ENCODE results near the gene USP9X. TPM values are rescaled to one million over a fixed set of nuclear protein-coding genes. Genes with fewer than 3 reads are reported as not detected.

The USP9X gene
- total and polyA plus RNA-seq, 2 of the 8 experiments (the other 6 are each of a cell fraction or from before 2014, with no cell fraction given) = 79.2 to 300 TPM

- Histone ChIP-seq H3K27me3 (replicated peaks in 1 of 4; ENCODE audit: control insufficient read depth in 3 of 4, extremely low read depth in 1 of 4, insufficient read depth in 3 of 4, low read length in 3 of 4) (no peaks in the 10 kb centered on the region), H3K79me2 (ENCODE audit: control insufficient read depth in 1 of 2, insufficient read depth in 2 of 2, low read length in 2 of 2) (peaks cover 0 to 10% of the 10 kb centered on the region in 2 experiments; a peak in 2 of 4 replicates), H4K5ac (ENCODE audit: insufficient read length, low read depth, low read length) (no peak overlapping the region), H2BK120ac (replicated peaks; ENCODE audit: low read depth, low read length) (no peak overlapping the region), H4K20me1 (replicated peaks in 1 of 2; ENCODE audit: control insufficient read depth in 1 of 2, insufficient read depth in 2 of 2, low read length in 2 of 2) (no peaks in the 10 kb centered on the region), H2AFZ (ENCODE audit: low read length) (no peak overlapping the region), H3K79me1 (ENCODE audit: low read depth, low read length) (no peaks in the 10 kb centered on the region), H3K56ac (replicated peaks; ENCODE audit: insufficient read length, low read depth, low read length) (no peak overlapping the region), H3K4me2 (ENCODE audit: insufficient read depth in 1 of 2, low read depth in 2 of 2, low read length in 2 of 2) (no peak overlapping the region), H3K9me3 (ENCODE audit: insufficient read depth in 2 of 2, low read depth in 1 of 2, low read length in 1 of 2) (no peaks in the 10 kb centered on the region), H3K14ac (ENCODE audit: insufficient read length) (no peak overlapping the region), H2BK5ac (ENCODE audit: low read depth, low read length) (no peak overlapping the region), H4K8ac (ENCODE audit: extremely low read depth, insufficient read depth, low read length) (no peak overlapping the region), H3K9ac (replicated peaks in 1 of 4; ENCODE audit: extremely low read depth in 1 of 4, low read depth in 3 of 4, low read length in 3 of 4) (no peak overlapping the region), H3K4me1 (replicated peaks in 1 of 4; ENCODE audit: control insufficient read depth in 3 of 4, insufficient read depth in 4 of 4, low read length in 3 of 4) (no peaks in the 10 kb centered on the region), H2BK12ac (ENCODE audit: low read depth, low read length) (no peak overlapping the region), H4K91ac (replicated peaks; ENCODE audit: insufficient read length, low read length) (no peak overlapping the region), H3K27ac (ENCODE audit: low read depth, low read length) (no peak overlapping the region), H3K23ac (ENCODE audit: insufficient read length) (no peak overlapping the region), H3K4ac (replicated peaks; ENCODE audit: insufficient read length, low read depth, low read length) (no peak overlapping the region), H2BK20ac (ENCODE audit: low read length) (no peak overlapping the region), H3K36me3 (ENCODE audit: control insufficient read depth in 2 of 4, insufficient read depth in 4 of 4, low read length in 3 of 4) (peaks cover 7 to 98% (median 33%) of the 10 kb centered on the region in 4 experiments), H3K23me2 (ENCODE audit: low read depth, low read length) (no peaks in the 10 kb centered on the region), H3K4me3 (ENCODE audit: extremely low read depth in 1 of 4, insufficient read depth in 2 of 4, low read depth in 3 of 4, low read length in 4 of 4) (no peak overlapping the region), H2BK15ac (ENCODE audit: low read length) (no peak overlapping the region), H3K18ac (ENCODE audit: extremely low read depth, low read length) (no peak overlapping the region), H2AK5ac (ENCODE audit: low read depth, low read length) (no peak overlapping the region)
- 90% methylated on average over 1 of the region's 1 CpG; no CpG with 5 or more reads in 1 of the 2 experiments for WGBS, 2 experiments (ENCODE audit: extremely low coverage in 1 of 2, insufficient coverage in 1 of 2, insufficient read length in 1 of 2, insufficient replicate concordance in 2 of 2, low coverage in 1 of 2, low lambda C conversion rate in 2 of 2, missing lambda C conversion rate in 1 of 2)
- FAIRE-seq (no peak), DNase-seq (ENCODE audit: low read depth in 1 of 2, low spot score in 2 of 2) (no peak)
- ChIA-PET CTCF (ENCODE audit: partially characterized antibody) (no interaction called here), POLR2A (ENCODE audit: partially characterized antibody) (no interaction called here)
- TF ChIP-seq ASH2L (IDR thresholded peaks at IDR 0.05; ENCODE audit: low read length) (no peak), KDM1A (IDR thresholded peaks at IDR 0.05; ENCODE audit: borderline replicate concordance, low read length) (no peak), HDAC2 (IDR thresholded peaks at IDR 0.05; ENCODE audit: borderline replicate concordance in 1 of 2, low read depth in 2 of 2, low read length in 2 of 2) (no peak), BRCA1 (IDR thresholded peaks at IDR 0.05; ENCODE audit: low read depth, low read length) (no peak), SRF (IDR thresholded peaks at IDR 0.05; ENCODE audit: low read depth, low read length) (no peak), CBX5 (IDR thresholded peaks at IDR 0.05; ENCODE audit: low read depth, low read length) (no peak), RXRA (IDR thresholded peaks at IDR 0.05; ENCODE audit: insufficient read depth, low read depth, low read length) (no peak), TEAD4 (IDR thresholded peaks at IDR 0.05; ENCODE audit: low read depth, low read length) (no peak), RAD21 (IDR thresholded peaks at IDR 0.05 in 1 of 2, conservative IDR thresholded peaks at IDR 0.05 in 1 of 2; ENCODE audit: low read depth in 2 of 2, low read length in 2 of 2) (no peak), CBX8 (IDR thresholded peaks at IDR 0.05; ENCODE audit: borderline replicate concordance, low read depth, low read length) (no peak), EP300 (IDR thresholded peaks at IDR 0.05; ENCODE audit: borderline replicate concordance in 1 of 2, low read depth in 2 of 2, low read length in 2 of 2) (no peak), POLR2AphosphoS5 (IDR thresholded peaks at IDR 0.05; ENCODE audit: low read depth, low read length) (no peak)
- TF ChIP-seq, protein P1, sequence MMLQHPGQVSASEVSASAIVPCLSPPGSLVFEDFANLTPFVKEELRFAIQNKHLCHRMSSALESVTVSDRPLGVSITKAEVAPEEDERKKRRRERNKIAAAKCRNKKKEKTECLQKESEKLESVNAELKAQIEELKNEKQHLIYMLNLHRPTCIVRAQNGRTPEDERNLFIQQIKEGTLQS (IDR thresholded peaks at IDR 0.05; ENCODE audit: insufficient read depth, low read depth, low read length) = no peak
These were observed 103.9 kb downstream of the USP9X start for GRCh38 chrX:41189156-41189555.

Measured in H1 (cell line).